Stromal cell of bone marrow (primary cell): ENCODE data around the gene GPX4.
"Not testable (repeated sequence)": the region's sequence is repeated elsewhere in the genome, so short reads cannot be mapped to it uniquely, and the experiment has no call there.

Source experiments
- DNase-seq: peaks from one replicate; pipeline ENCODE4 v3.0.0-alpha.2; 2012; ENCODE audit warnings: low read depth

Gene GPX4

DNA sequence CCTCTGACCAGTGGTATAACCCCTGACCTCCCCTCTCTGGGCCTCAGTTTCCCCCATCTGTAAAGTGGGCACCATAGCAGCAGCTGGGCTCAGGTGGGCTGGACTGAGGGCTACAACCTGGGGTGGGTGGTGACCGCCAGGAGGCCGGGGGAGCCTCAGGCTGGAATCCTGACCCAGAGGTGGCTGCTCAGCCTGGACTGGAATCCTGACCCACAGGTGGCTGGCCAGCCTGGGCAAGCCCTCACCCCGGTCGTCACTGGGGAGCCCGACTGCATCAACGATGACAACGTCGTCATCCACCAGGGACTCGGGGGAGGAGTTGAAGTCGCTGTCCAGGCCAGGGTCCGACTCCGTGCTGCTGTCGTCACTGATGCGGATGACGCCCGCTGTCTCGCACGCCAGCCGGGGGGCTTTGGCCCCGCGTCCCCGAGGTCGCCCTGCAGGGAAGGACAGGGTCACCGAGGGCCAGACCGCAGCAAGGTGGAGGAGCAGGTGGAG, 10.2 kb downstream of the GPX4 start:
- no peak for DNase-seq

DNA sequence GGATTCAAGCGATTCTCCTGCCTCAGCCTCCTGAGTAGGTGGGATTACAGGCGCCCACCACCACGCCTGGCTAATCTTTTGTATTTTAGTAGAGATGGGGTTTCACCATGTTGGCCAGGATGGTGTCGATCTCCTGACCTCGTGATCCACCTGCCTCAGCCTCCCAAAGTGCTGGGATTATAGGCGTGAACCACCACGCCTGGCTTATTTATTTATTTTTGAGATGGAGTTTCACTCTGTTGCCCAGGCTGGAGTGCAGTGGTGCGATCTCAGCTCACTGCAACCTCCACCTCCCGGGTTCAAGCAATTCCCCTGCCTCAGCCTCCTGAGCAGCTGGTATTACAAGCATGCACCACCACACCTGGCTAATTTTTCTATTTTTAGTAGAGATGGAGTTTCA, 10.9 kb downstream of the GPX4 start:
- not testable (repeated sequence) for DNase-seq

DNA sequence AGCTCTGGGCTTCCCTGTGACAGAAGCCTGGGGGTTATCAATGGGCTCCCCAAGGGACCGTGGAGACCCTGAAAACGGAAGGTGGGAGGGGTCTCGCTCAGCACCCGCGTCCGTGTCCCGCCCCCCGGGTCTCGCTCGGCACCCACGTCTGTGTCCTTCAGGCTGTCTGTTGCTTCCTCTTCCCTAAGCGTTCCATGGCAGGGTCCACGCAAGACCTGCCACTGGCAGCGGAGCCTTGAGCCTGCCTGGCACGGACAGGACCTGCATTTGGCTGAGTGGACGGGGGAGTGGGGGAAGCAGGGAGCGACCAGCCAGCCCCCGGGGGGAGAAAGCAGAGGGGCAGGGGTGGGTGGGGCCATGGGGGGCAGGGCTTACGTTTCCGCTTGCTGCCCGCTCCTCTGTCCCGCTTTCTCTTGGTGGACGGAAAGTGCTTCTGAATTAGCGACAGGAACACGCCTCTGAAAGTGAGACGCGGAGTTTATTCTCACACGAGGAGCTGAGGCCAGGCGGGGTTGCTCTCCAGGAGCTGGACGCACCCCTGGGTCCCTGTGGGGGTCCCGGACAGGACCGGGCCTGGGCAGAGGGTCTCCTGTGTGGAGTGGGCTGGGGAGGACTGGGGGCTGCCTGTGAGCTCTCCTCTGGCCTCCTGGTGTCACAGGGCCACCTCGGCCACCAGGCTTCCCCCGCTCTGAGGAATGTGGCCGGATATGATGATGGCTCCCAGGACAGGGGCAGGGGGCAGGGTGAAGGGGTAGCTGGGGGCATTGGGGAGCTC, 12.0 kb downstream of the GPX4 start:
- DNase-seq = no peak

DNA sequence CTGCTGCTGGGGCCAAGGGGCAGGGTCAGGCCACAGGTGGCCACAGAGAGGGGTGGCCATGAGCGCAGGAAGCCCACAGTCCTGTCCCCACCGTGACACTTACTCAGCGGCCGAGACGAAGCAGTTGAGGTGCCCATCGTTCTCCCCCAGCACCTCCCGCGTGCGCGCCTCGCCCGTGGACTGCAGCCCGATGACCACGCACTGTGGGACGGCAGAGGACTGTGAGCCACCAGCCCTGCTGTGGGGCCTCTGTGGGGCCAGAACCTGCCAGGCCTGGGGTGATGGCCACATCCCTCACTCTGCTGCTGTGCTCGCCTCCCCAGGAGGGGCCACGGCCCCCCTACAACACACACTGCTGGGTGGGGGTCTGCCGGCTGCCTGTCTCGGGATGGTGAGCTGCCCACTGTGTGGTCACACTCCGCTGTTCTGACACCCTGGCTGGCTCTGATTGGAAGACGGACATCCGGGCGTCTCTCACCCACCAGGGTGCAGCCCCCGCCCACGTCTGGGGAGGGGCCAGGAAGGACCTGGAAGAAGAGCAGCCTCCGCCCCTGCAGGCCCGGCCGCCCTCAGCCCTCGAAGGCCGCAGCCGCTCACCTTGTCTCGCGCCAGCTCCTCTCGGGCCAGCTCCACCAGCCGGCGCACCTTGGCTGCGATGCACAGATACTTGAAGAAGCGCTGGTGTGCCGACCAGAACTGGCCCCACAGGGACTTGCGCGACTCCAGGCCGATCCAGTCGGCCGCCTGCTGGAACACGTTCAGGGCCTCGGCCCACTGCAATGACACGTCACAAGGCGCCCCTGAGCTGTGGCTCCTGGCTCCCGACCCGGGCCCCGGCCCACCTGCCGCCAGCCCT, 13.2 kb downstream of the GPX4 start:
- no peak for DNase-seq

DNA sequence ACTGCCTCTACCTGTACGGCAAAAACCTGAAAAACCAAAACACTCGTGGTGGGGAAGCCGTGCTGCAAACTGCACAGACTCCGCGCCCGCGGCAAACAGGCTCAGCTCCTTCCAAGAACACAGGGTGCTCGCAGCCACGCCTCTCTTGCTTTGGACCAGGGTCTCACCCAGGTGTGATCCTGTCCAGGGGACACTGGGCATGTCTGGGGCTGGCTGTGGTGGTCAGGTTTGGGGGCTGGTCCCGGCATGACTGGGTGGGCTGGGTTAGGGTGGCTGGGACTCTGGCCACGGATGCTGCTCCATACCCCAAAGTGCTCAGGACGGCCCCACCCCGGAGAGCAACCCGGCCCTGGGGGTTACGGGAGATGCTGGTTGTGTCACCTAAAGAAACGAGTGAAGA, 13.9 kb downstream of the GPX4 start:
- no peak for DNase-seq

DNA sequence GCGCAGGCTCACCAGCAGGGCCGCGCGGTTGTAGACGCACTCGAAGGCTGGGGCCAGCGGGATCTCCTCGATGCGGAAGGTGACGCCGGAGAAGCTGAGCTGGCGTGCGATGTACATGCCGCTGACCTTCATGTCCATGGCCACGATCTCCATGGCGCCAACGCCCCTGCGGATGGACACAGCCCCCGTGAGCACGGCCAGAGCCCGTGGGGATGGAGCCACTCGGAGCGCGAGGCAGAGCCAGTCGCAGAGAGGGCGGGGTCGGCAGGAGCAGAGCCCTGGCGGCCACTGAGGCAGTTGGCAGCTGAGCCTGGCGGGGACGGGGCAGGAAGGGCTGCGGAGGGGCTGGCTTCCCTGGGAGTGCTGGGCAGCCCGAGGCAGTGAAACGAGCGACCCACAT, 15.2 kb downstream of the GPX4 start:
- no peak for DNase-seq

DNA sequence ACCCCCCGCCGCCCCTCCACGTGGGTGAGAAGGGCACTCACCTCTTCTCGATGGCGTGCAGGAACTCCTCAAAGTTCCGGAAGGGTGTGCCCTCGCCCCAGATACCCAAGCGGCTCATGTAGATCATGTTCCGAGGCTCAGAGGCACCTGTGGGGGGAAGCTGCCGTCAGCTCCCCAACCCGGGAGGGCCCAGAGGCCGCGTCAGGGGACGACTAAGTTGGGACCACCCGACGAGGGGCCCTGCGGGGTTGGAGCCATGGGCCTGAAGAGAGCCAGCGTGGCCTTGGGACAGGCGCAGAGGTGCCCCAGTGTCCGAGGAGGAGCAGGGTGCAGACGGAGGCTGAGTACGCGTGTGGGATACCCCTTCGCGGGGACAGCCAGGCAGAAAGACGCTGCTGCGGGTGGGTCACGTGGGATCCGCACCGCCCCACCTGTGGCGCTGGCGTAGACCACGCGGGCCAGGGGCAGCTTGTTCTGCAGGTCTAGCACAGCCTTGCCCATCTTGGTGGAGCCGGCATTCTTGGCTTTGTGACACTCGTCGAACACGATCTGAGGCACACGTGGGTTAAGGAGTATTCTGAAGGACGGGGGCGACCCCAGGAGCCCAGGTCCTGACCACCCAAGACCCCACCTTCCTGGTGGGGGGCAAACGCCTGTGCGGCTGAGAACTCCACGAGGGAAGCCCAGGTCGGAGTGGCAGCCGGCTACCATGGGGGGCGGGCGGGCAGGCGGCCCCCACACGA, 15.9 kb downstream of the GPX4 start:
- no peak for DNase-seq

DNA sequence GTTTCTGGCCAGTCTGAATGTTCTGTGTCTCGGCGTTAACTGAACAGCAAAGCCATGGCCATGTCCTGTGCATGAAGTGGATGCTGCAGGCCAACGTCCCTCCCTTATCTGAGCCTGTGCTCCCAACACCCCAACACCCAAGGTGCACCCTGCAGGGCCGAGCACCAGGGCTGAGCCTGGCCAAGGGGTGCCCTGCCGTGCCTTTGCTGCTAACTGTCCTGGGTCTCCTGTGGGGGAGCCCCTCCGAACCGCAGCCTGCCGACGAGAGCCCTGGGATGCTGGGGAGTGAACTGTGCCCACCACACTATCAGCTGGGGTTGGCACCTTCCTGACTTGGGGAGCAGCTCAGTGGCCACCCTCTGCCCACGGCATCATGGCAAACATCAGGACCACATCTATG, 17.6 kb downstream of the GPX4 start:
- DNase-seq = no peak

DNA sequence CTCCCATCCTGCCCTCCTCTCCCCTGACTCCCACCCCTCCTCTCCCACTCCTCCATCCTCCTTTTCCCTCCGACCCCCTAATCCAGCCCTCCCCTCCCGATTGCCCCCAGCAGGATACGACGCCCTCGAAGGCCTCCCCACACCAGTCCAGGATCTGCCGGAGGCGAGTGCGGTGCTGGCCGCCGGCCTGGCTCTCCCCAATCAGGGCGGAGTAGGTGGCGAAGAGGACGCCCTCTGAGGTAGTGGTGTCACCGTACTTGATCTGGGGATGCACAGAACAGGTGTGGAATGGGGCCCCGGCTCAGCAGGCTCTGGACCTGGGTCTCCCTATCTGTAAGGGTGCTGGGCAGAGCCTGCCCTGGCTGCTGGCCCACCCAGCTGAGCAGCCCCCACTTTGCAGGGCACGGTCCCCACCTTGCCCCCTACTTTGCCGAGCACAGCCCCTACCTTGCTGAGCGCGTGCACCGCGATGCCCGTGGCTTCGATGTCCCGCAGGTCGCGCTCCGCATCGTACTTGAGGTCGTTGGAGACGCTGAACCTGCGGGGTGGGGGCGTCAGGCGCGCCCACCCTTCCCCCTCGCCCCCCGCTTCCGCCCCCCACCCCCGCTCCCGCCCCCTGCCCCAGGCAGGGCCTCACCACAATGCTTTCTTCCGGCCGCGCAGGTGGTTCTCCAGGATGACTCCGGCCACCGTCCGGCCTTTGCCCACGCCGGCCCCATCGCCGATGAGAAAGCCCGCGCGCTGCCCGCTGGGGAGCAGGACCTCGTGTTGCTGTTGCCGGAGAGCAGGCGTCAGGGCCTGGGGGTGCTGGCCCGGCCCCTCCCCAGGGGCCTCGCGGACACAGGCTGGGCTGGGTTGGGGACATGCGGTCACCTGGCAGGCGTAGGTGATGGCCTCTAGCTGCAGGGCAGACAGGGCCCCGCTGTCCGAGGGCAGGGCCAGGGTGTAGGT, 18.5 kb downstream of the GPX4 start:
- DNase-seq = no peak

DNA sequence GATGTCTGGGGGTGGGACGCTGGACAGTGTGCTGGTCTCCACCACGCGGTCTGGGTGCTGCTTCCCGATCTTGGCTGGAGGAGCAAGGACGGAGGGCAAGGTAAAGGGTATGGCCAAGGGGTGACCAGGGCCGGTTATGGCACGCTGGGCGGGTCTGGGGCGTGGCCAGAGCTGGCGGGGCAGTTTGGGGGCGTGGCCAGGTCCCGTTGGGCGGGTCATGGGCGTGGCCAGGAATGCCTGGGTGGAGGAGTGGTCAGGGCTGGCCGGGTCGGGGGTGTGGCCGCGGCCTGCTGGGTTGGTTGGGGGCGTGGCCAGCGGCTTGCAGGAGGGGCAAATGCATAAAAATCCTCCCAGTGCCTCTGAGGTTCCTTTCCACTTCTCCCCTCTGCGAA, 19.2 kb downstream of the GPX4 start:
- no peak for DNase-seq

DNA sequence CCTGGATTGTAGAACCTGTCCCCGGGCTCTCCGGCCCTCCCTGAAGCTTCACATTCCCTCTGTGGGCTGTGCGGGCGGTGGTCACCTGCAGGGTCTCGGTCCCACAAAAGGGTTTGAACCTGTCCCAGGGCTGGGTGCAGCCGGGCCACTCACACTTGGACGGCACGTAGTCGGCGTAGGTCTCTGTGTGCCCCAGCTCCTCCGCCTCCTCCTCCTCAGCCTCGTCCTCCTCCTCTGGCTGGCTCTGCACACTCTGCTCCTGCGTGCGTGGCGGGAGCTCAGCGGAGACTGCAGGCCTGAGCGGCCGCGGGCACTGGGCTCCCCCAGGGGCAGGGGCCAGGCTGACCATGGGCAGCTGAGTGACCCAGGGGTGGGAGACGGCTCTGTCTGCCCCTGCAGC, 19.6 kb downstream of the GPX4 start:
- no peak for DNase-seq

DNA sequence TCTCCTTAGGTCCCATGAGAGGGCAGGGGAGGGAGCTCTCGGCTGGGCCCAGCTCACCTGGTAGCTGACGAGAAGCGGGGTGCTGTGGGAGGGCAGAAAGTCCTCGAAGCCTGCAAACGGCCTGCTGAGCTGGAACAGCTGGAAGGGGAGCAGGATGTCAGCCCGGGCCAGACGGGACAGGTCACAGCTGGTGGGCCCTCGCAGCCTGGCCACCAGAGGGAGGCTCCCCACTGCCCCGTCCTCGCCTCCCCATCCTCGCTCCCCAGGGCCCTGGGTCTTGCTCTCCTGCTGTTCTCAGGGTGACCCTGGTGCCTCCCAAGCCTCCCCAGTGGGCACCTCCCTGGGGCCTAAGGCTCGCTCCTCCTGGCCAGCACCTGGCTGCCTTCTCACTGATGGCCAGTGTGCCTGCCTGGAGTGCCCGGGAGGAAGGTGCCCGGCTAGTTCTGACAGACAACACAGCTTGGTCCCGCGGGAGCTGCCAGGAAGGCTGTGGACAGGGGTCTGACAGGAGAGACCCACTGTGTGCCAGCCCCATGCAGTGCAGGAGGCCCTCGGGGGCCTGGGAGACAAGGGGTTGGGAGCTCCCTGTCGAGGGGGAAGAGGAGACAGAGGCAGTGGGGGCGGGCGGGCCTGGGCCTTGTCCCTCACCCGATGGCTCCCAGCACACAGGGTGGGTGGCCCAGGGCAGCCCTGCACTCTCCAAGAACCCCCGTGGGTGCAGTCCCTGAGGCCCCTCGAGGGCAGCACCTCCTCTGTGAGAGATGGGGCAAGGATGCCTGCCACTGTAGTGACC, 20.3 kb downstream of the GPX4 start:
- no peak for DNase-seq

DNA sequence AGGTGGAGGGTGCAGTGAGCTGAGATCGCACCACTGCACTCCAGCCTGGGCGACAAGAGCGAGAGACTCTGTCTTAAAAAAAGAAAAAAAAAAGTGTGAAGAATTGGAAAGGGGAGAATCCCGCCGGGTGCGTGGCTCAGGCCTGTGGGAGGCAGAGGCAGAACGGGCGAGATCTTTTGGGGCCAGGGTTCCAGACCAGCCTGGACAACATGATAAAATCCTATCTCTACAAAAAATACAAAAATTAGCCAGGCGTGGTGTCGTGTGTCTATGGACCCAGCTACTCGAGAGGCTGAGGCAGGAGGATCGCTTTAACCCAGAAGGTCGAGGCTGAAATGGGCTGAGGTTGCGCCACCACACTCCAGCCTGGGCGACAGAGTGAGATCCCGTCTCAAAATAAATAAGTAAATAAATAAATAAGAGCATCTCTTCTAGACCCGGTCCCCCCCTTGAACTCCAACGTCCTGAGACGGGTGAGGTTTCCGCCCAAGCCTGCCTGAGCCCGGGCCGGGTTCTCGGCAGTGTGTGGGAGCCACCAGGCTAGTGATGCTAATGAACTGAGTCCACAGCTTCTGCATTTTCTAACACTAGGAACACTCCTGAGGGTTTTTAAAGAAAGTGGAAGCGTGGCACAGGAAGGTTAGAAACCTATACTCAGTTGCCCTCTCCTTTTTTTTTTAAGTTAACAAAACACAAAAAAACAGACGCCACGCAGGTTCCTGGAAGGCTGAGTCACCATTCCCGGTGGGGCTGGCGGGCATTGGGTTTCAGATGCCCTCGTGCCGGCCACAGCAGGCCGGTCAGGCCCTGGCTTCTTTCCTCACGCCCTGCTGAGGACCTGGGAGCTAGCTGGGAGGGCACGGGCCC, 22.0 kb downstream of the GPX4 start:
- DNase-seq = peak; percentile 63

DNA sequence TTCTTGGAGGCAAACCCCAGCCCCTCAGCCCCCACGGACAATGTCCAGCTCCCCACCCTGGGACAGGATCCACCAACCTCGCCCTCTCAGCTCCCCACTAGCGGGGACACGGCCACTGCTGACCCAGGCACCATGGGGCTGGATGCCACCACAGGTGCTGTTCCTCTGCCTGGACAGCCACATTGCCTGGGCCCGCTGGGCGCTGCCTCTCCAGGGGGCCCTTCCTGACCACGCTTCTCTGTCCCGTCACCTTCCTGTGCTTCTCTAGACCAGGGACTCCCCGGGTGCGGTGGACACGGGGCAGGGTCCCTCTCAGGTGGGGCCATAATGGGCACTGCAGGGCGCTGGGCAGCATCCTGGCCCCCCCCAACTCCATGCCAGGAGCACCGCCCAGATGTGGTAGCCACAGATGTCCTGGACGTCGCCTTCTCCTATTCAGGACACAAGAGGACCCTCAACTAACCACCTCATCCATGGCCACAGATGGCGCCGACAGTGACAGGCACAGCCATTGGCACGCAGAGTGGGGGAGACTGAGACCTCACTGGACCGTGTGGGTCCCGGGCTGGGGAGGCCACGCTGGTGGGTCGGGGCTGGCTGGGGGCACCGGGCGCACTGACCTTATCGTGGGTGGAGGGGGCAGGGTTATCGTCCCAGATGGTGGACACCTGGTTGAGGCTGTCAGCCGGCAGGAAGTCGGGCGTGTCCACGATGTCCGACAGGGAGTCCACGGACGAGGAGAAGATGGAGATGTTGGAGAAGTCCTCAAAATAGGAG, 23.4 kb downstream of the GPX4 start:
- DNase-seq = no peak

DNA sequence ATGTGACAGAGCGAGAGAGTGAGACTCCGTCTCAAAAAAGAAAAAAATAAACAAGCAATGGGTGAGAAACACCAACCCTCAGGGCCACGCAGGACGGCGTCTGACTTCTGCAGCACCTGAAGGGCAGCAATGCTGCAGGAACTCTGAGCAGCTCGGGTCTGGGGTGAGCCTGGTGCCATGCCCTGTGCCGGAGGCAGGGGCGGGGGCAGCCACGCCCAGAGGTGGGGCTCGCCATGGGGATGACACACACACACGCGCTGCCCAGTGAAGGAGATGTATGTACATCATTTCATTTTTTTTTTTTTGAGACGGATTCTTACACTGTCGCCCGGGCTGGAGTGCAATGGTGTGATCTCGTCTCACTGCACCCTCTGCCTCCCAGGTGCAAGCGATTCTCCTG, 24.3 kb downstream of the GPX4 start:
- no peak for DNase-seq

DNA sequence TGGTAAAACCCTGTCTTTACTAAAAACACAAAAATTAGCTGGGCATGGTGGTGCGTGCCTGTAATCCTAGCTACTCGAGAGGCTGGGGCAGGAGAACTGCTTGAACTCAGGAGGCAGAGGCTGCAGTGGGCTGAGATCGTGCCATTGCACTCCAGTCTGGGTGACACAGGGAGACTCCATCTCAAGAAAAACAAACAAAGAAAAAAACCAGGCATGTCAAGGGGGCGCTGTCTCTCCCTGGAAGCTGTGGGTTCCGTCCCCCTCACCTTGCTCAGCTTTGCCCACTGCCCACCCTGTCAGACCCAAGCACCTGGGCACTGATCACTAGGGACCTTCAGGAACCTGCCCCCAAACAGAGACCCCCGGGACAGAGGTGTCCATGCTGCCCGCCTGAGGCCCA, 25.3 kb downstream of the GPX4 start:
- DNase-seq = not testable (repeated sequence)

DNA sequence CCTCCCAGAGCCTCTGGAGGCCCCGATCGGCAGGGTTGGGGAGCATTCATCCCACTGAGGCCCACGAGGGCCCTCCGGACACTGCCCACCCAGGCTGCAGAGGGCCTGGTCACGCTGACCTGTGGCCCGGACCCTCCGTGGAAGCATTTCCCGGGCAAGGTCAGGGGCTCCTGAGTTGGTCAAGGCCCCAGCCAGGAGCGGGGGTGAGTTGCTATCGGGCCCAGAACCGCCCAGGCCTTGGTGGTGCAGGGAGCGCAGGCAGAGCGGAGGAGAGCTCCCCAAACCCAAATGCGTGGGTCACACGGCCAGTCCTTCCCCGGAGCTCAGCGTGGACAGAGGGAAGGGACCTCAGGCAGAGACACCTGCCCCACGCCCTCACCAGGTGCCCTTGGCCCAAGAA, 25.7 kb downstream of the GPX4 start:
- no peak for DNase-seq

DNA sequence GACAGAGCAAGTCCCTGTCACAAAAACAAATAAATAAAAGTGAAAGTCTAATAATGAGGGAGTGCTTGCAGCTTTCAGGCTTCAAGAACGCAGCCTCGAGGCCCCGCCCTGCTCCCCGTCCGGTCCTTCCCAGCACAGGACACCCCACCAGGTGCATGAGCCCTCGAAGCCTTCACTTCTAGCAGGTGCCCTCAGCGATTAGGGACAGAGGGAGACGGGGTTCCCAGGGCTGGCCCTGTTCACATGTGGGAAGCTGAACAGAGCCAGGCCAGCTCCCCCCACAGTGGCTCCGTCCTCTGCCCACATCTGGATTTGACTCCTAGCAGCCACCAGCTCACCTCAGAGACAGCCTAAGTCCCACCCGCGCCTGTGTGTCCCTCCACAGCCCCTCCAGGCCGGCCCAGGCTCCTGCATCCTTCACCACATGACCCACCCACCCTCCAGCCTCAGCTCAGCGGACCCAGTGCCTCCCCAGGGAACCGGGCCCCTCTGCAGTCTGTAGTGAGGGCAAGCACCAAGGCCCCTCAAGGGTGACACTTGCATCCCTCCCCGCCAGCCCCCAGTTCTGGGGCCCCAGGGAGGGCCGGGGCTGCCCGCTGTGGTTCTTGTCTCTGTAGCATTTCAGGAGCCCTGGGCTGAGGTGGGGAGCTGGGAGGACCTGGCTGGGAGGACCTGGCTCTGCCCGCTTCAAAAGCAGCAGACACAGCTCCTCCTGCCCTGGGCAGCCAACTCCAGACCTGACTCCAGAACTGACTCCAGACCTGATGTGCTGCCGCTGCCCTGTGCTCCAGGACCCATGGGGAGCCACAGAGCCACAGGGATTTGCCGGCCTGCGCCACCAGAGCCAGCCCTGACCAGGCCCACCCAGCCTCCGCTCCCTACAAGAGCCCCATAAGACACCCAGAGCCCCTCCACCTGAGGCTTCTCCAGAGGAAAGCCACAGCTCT, 27.2 kb downstream of the GPX4 start:
- no peak for DNase-seq
